OCI-LY7 (cell line): ENCODE results near the gene ARHGEF26.

ENCODE experiments used
- EZH2phosphoT487 ChIP-seq: fragments of 200-600 bp; sonication (generic); IDR thresholded peaks from 2 replicates; pipeline ENCODE4 v1.6.1; 2018; ENCODE audit warnings: low read depth, borderline replicate concordance, mild to moderate bottlenecking, mixed run types, antibody characterized with exemption, low read length, moderate library complexity, mixed read lengths
- TF ChIP-seq, protein P1 (sequence below): fragments of 200-600 bp; sonication (generic); conservative IDR thresholded peaks from 2 replicates; pipeline ENCODE4 v1.5.1; 2014; ENCODE audit warnings: mild to moderate bottlenecking, antibody characterized with exemption, low read length, moderate library complexity, mixed read lengths

DNA sequence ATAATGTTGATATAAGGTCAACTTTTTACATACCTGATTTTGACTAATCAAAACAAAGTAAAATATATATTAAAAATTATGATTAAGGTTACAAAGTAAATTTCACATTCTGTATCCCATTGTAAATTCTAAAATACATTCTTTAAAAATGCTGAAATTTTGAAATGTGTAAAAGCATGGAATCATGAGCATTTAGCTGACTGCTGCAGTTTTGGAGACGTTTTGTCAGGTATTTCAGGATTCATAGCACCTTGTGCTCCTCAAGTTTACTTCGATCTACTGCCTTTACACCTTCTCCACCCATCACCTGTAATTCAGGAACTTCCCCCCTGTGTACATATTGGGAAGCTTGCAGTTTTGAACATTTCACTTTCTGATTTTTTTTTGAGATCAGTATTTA lies 71.0 kb downstream of the ARHGEF26 start:
- TF ChIP-seq, protein P1, sequence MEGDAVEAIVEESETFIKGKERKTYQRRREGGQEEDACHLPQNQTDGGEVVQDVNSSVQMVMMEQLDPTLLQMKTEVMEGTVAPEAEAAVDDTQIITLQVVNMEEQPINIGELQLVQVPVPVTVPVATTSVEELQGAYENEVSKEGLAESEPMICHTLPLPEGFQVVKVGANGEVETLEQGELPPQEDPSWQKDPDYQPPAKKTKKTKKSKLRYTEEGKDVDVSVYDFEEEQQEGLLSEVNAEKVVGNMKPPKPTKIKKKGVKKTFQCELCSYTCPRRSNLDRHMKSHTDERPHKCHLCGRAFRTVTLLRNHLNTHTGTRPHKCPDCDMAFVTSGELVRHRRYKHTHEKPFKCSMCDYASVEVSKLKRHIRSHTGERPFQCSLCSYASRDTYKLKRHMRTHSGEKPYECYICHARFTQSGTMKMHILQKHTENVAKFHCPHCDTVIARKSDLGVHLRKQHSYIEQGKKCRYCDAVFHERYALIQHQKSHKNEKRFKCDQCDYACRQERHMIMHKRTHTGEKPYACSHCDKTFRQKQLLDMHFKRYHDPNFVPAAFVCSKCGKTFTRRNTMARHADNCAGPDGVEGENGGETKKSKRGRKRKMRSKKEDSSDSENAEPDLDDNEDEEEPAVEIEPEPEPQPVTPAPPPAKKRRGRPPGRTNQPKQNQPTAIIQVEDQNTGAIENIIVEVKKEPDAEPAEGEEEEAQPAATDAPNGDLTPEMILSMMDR: no peak
- TF ChIP-seq EZH2phosphoT487: no peak
